GM12872 (cell line): ENCODE measurements around the gene FGF21.

Experiments used
- CTCF ChIP-seq: IDR thresholded peaks from 3 replicates; pipeline ENCODE4 v1.5.1; 2011; ENCODE audit warnings: low read depth, mild to moderate bottlenecking, low read length, moderate library complexity; ENCODE audit not compliant: insufficient read depth

The FGF21 gene

DNA sequence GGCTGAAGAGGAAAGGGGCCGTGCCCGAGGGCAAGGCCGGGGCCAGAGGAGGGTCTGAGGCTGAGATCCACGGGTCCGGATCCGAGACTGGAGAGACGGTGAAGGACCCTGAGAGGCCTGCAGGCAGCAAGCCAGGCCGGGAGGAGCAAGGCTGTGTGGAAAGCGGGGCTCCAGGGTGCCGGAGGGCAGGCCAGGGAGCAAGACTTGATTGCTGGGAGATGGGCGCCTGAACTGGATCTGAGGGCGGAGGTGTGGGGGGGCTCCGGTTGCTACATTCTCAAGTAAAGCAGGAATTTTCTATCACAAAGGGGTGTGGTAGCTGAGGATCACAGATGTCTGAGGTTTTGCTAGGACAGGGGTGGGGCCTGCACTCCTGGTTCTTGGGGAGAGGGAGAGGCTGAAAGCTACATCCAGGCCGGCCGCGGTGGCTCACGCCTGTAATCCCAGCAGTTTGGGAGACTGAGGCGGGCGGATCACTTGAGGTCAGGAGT, 39.6 kb upstream of the FGF21 start:
- no peak for TF ChIP-seq CTCF

- no peak for TF ChIP-seq CTCF
Observed at GRCh38 chr19:48716562-48717291, 38.6 kb upstream of the FGF21 start.

DNA sequence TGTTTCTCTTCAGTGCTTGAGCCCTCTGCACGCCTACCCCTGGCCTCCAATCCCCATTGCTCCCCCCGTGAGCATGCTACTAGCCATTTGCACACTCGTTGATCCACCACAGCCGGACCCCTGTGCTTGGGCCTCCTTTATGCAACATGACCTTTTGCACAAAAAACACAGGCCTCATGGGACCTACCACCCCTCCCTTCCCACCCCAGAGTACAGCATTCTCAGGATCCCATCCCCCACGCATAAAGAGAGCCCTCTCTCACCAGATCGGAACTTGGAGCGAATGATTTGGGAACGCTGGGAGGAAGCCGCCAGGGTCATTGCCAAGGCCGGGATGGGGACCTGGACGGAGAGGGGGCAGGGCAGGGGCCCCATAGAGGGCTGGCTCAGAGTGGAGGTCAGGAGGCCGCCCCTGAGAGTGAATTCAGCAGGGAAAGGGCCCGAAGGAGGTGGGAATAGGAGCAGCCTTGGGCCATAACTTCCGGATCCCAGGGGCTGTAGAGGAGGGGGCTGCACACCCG, 36.6 kb upstream of the FGF21 start:
- TF ChIP-seq CTCF, result no peak

- TF ChIP-seq CTCF, result no peak
Observed at GRCh38 chr19:48719263-48720171, 35.8 kb upstream of the FGF21 start, which contains the start of gene MAMSTR. MAMSTR (minus strand) TSS chr19:48719725; CDS start chr19:48719031, 694 bp downstream.

GRCh38 chr19:48720251-48720612, 35.1 kb upstream of the FGF21 start:
- no peak for TF ChIP-seq CTCF

- no peak for TF ChIP-seq CTCF
Observed at GRCh38 chr19:48720613-48721296, 34.6 kb upstream of the FGF21 start.
